AG09309 (cell line): Measurements from ENCODE around the gene LRRC15.
A peak's percentile ranks its signal among the peaks of the same experiment; 100 is the strongest.

Source experiments
- DNase-seq: peaks from one replicate; pipeline ENCODE4 v3.0.0-alpha.2; 2010; ENCODE audit warnings: low read depth
- H3K4me3 ChIP-seq: 2 replicates; pipeline ENCODE4 v1.5.1; 2011; ENCODE audit warnings: mild to moderate bottlenecking, low read depth, low read length, moderate library complexity; ENCODE audit not compliant: control insufficient read depth
- TF ChIP-seq, protein P1 (sequence below): IDR thresholded peaks from 2 replicates; pipeline ENCODE4 v1.5.1; 2011; ENCODE audit warnings: mild to moderate bottlenecking, low read depth, low read length, inconsistent platforms; ENCODE audit not compliant: insufficient read depth, control insufficient read depth; ENCODE audit errors: missing control alignments

Gene LRRC15

DNA sequence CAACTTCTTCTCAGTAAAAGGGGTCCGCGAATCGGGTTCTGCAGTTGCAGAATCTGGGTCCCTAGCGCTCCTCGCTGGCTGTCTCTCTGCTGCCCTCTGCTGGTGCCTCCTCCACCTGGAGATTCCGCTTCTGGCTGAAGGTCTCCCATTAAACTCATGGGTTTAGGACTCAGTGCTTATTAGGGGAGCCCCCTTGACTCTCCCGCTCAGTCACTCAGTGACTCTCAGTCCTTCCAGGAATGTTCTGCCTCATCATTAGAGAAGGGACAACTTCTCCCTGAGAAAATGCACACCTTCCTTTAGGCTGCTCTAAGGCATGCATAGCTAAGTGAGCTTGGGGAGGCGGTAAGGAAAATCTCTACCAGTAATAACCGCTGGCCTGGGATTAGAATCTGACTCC is 25.5 kb downstream of the LRRC15 start:
- no peak for DNase-seq
- TF ChIP-seq, protein P1, sequence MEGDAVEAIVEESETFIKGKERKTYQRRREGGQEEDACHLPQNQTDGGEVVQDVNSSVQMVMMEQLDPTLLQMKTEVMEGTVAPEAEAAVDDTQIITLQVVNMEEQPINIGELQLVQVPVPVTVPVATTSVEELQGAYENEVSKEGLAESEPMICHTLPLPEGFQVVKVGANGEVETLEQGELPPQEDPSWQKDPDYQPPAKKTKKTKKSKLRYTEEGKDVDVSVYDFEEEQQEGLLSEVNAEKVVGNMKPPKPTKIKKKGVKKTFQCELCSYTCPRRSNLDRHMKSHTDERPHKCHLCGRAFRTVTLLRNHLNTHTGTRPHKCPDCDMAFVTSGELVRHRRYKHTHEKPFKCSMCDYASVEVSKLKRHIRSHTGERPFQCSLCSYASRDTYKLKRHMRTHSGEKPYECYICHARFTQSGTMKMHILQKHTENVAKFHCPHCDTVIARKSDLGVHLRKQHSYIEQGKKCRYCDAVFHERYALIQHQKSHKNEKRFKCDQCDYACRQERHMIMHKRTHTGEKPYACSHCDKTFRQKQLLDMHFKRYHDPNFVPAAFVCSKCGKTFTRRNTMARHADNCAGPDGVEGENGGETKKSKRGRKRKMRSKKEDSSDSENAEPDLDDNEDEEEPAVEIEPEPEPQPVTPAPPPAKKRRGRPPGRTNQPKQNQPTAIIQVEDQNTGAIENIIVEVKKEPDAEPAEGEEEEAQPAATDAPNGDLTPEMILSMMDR = peak; percentile 92
- H3K4me3 ChIP-seq = no peak overlapping the region

DNA sequence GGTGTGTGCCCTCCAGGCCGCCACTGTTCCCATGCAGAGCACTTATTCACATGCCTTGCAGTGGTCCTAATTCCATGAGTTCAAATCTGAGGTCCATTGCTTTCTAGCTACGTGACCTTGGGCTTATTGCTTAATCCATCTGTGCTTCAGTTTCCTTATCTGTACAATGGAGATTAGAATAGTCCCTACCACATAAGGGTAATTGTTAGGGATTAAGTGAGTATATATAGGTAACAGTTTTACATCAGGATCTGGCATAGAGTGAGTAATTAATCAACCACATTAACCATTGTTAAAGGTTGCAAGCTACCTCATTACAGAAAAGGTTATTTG is 26.0 kb downstream of the LRRC15 start:
- no peak overlapping the region for H3K4me3 ChIP-seq
- TF ChIP-seq, protein P1 = no peak
- DNase-seq = no peak

DNA sequence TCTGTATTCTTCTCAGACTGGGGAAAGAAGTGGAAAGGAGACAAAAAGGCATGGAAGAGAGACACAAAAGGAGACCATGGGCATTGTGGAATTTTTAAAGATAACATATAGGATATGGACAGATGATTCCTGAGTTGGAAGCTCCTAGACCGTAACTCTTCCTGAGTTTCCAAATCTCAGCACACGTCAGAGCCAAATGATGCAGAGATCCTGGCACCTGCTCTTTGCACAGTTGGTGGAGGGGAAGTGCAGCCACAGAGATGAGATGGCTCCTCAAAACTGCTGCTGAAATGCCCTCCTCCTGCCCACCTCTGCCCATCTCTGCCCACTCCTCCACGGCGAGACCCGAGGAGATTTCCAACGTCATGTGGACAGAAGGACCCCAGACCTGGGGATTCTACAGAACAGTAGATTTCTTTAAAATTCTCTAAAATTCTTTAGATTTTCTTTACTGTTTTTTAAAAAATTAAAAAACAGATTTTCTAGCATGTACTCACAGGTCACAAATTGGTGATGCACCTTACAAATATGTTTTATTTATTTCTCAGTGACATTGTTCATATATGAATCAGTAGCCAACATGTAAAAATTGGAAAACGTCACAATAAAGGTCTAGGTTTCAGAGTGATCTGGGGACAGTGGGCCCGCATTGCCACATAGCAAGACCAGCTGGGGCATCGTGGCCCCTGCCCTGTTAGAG is 26.5 kb downstream of the LRRC15 start:
- no peak overlapping the region for H3K4me3 ChIP-seq
- DNase-seq = no peak
- TF ChIP-seq, protein P1 = no peak

DNA sequence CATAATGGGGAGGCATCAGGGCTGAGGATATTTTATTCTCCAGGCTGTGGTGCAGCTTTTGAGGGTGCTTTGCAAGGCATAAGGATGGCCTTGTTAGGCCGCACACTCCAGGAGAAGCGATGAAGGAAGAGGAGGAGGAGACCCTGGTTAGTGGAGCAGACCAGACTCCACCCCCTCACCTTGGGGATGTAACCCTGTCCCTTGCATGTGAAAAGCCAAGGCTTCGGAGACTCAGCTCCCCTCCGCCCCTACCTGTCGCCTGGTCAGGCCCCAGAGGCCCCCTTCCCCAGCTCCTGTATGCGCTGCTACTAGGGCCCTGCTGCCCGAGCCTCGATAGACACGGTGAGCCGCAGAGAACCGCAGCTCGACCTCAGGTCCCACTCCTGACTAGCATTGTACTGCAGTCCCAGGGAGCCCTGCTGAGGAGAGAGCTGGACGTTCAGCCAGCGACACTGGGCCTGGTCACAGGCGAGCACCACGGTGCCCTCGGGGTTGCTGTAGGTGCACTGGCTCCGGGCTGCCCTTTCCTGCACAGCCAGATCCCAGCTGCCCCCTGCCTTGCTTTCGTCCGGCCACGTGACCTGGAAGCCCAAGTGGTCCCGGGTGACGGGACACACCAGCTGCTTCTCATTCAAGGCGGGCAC is 28.7 kb downstream of the LRRC15 start:
- TF ChIP-seq, protein P1 = no peak
- no peak overlapping the region for H3K4me3 ChIP-seq
- DNase-seq = no peak

DNA sequence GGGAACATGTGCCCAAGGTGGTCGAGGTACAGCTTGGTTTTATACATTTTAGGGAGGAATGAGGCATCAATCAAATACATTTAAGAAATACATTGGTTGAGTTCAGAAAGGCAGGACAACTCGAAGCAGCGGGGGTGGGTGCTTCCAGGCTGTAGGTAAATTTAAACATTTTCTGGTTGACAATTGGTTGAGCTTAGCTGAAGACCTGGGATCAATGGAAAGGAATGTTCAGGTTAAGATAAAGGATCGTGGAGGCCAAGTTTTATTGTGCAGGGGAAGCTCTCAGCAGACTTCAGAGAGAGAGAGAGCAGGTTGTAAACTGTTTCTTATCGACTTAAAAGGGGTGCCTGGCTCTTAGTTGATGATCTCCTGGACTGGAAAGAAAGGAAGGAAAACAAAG is 29.7 kb downstream of the LRRC15 start:
- H3K4me3 ChIP-seq = no peak overlapping the region
- TF ChIP-seq, protein P1 = no peak
- DNase-seq = no peak

DNA sequence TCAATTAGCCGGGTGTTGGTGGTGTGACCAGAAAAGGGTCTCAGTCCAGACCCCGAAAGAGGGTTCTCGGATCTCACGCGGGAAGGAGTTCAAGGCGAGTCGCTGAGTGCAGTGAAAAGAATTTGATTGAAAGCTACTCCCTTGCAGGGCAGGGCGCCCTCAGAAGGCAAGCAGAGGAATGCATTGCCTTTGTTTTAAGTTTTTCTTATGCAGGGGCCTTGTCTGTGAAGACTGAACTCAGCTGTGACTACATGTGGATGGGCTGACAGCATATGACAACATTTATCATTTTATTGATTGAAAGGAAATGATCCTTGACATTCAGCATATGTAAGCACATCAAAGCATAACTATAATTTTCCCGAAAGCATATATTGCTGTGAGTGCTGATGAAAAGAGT is 30.2 kb downstream of the LRRC15 start:
- DNase-seq = no peak
- TF ChIP-seq, protein P1 = no peak
- no peak overlapping the region for H3K4me3 ChIP-seq
